Osteoblast (primary cell): ENCODE data around the gene CIAPIN1. TPM values are rescaled to one million over a fixed set of nuclear protein-coding genes. Genes with fewer than 3 reads are reported as not detected.
"Not testable (repeated sequence)": the region's sequence is repeated elsewhere in the genome, so short reads cannot be mapped to it uniquely, and the experiment has no call there.

Experiments used
- DNase-seq: peaks from one replicate; pipeline ENCODE4 v3.0.0; 2011; ENCODE audit warnings: low spot score, mixed read lengths; ENCODE audit not compliant: insufficient read length; ENCODE audit errors: missing footprints
- H2AFZ ChIP-seq: 2 replicates; pipeline ENCODE4 v1.6.0; 2011; ENCODE audit warnings: mild to moderate bottlenecking, low read length
- H3K27ac ChIP-seq: 2 replicates; pipeline ENCODE4 v1.5.1; 2011; ENCODE audit warnings: mild to moderate bottlenecking, low read depth, low read length, moderate library complexity
- H3K27me3 ChIP-seq: 2 replicates; pipeline ENCODE4 v1.6.0; 2012; ENCODE audit warnings: mild to moderate bottlenecking, control low read depth, inconsistent platforms, low read length, moderate library complexity; ENCODE audit not compliant: insufficient read depth
- H3K36me3 ChIP-seq: 2 replicates; pipeline ENCODE4 v1.5.1; 2011; ENCODE audit warnings: mild to moderate bottlenecking, low read length, control low read depth, moderate library complexity; ENCODE audit not compliant: insufficient read depth
- H3K4me1 ChIP-seq: 2 replicates; pipeline ENCODE4 v1.5.1; 2011; ENCODE audit warnings: mild to moderate bottlenecking, low read length, control low read depth, moderate library complexity; ENCODE audit not compliant: insufficient read depth
- H3K4me2 ChIP-seq: 2 replicates; pipeline ENCODE4 v1.6.0; 2011; ENCODE audit warnings: mild to moderate bottlenecking, low read length; ENCODE audit not compliant: insufficient read depth
- H3K4me3 ChIP-seq: fragments of 200-600 bp; sonication (generic); 3 replicates; pipeline ENCODE4 v1.5.1; 2012; ENCODE audit warnings: mild to moderate bottlenecking, low read length, inconsistent platforms; ENCODE audit not compliant: insufficient read depth
- H3K79me2 ChIP-seq: 2 replicates; pipeline ENCODE4 v1.6.0; 2012; ENCODE audit warnings: mild to moderate bottlenecking, low read length, control low read depth, inconsistent platforms; ENCODE audit not compliant: insufficient read depth
- H3K9me3 ChIP-seq: 2 replicates; pipeline ENCODE4 v1.5.1; 2011; ENCODE audit warnings: low read depth, low read length, control low read depth
- H4K20me1 ChIP-seq: 2 replicates; pipeline ENCODE4 v1.6.0; 2012; ENCODE audit warnings: mild to moderate bottlenecking, low read length, control low read depth; ENCODE audit not compliant: insufficient read depth
- CTCF ChIP-seq: IDR thresholded peaks from 2 replicates; pipeline ENCODE4 v1.5.1; 2011; ENCODE audit warnings: mild to moderate bottlenecking, low read depth, low read length, moderate library complexity; ENCODE audit errors: extremely low read depth
- total RNA-seq: library from RNA; depleted of rRNA; stranded (reverse); fragments of >200 nt; gene quantifications from 2 replicates; pipeline ENCODE4 v1.2.3, GENCODE V29; 2012

CIAPIN1 gene
- total RNA-seq, 1 donor: 39.8 TPM

- peaks cover 6% of the 10 kb centered on the region for H3K27me3 ChIP-seq
- no peak overlapping the region for H3K27ac ChIP-seq
- no peak overlapping the region for H3K4me2 ChIP-seq
- H3K9me3 ChIP-seq: no peaks in the 10 kb centered on the region
- H2AFZ ChIP-seq: no peak overlapping the region
- H4K20me1 ChIP-seq: no peaks in the 10 kb centered on the region
- no peak overlapping the region for H3K4me3 ChIP-seq
- no peak for TF ChIP-seq CTCF
- H3K36me3 ChIP-seq: no peaks in the 10 kb centered on the region
- no peak for DNase-seq
- no peaks in the 10 kb centered on the region for H3K4me1 ChIP-seq
- H3K79me2 ChIP-seq: no peaks in the 10 kb centered on the region
These were observed 40.3 kb downstream of the CIAPIN1 start for GRCh38 chr16:57406881-57407280.

GRCh38 chr16:57405097-57405496 lies 42.1 kb downstream of the CIAPIN1 start:
- Histone ChIP-seq H4K20me1 (no peaks in the 10 kb centered on the region), H2AFZ (no peak overlapping the region), H3K27ac (no peak overlapping the region), H3K9me3 (no peaks in the 10 kb centered on the region), H3K27me3 (peaks cover 4% of the 10 kb centered on the region), H3K79me2 (no peaks in the 10 kb centered on the region), H3K4me2 (no peak overlapping the region), H3K36me3 (no peaks in the 10 kb centered on the region), H3K4me1 (no peaks in the 10 kb centered on the region), H3K4me3 (no peak overlapping the region)
- DNase-seq: no peak
- no peak for TF ChIP-seq CTCF

GRCh38 chr16:57403965-57404817 lies 43.0 kb downstream of the CIAPIN1 start, which contains the start of gene CCL17:
Gene CCL17 (plus strand): TSS chr16:57404767. CDS start chr16:57413933, 9,166 bp downstream.
- no peak within 1 kb of the TSS for H3K4me3 ChIP-seq
- H3K79me2 ChIP-seq: no peaks in the 10 kb centered on the region
- no peak for TF ChIP-seq CTCF
- no peaks in the 10 kb centered on the region for H3K36me3 ChIP-seq
- no peak for DNase-seq
- H3K27ac ChIP-seq: no peak within 1 kb of the TSS
- H3K4me2 ChIP-seq: no peak within 1 kb of the TSS
- no peaks in the 10 kb centered on the region for H3K27me3 ChIP-seq
- no peaks in the 10 kb centered on the region for H3K4me1 ChIP-seq
- no peaks in the 10 kb centered on the region for H4K20me1 ChIP-seq
- no peak within 1 kb of the TSS for H2AFZ ChIP-seq
- H3K9me3 ChIP-seq: no peaks in the 10 kb centered on the region

- Histone ChIP-seq H3K4me1 (no peaks in the 10 kb centered on the region), H3K36me3 (no peaks in the 10 kb centered on the region), H2AFZ (no peak overlapping the region), H3K27me3 (no peaks in the 10 kb centered on the region), H3K4me3 (no peak overlapping the region), H3K4me2 (no peak overlapping the region), H3K9me3 (no peaks in the 10 kb centered on the region), H4K20me1 (no peaks in the 10 kb centered on the region), H3K27ac (no peak overlapping the region), H3K79me2 (no peaks in the 10 kb centered on the region)
- no peak for DNase-seq
- TF ChIP-seq CTCF: no peak
These were observed 45.1 kb downstream of the CIAPIN1 start for GRCh38 chr16:57401943-57402640.

- H3K4me1 ChIP-seq, H3K79me2 ChIP-seq, H4K20me1 ChIP-seq, H3K4me3 ChIP-seq, H3K36me3 ChIP-seq, DNase-seq, H3K9me3 ChIP-seq, H3K27ac ChIP-seq, H3K4me2 ChIP-seq, H2AFZ ChIP-seq, H3K27me3 ChIP-seq: not testable (repeated sequence)
These were observed 49.7 kb downstream of the CIAPIN1 start for GRCh38 chr16:57397493-57397892.
